ENCODE data around the gene LCE1E. TPM values are rescaled to one million over a fixed set of nuclear protein-coding genes. Genes with fewer than 3 reads are reported as not detected.

Gene LCE1E
- total and polyA plus RNA-seq, 8 donors: not detected

- TF ChIP-seq EP300 (IDR thresholded peaks at IDR 0.05) (no peak), CTCF (IDR thresholded peaks at IDR 0.05) (no peak), POLR2A (IDR thresholded peaks at IDR 0.05) (no peak), POLR2AphosphoS5 (IDR thresholded peaks at IDR 0.05) (no peak)
- DNase-seq: no peak
- H3K27ac ChIP-seq: no peak overlapping the region
- intact Hi-C loops (cut with DNase I; ENCODE audit: low total_unique reads): no loop called here
- H3K4me3 ChIP-seq: no peak overlapping the region
- H3K27me3 ChIP-seq: peaks cover 0 to 20% (median 0%) of the 10 kb centered on the region in 3 donors
- no peaks in the 10 kb centered on the region for H3K4me1 ChIP-seq
- no peaks in the 10 kb centered on the region for H3K9me3 ChIP-seq
- WGBS, 5 donors: 11 to 43% (median 25%) methylated on average over 1 of the region's 1 CpG
- no peaks in the 10 kb centered on the region for H3K36me3 ChIP-seq
These were observed 33.8 kb upstream of the LCE1E start for GRCh38 chr1:152752225-152752624.

- no peak overlapping the region for H3K27ac ChIP-seq
- TF ChIP-seq CTCF (IDR thresholded peaks at IDR 0.05) (no peak), EP300 (IDR thresholded peaks at IDR 0.05) (no peak), POLR2AphosphoS5 (IDR thresholded peaks at IDR 0.05) (no peak), POLR2A (IDR thresholded peaks at IDR 0.05) (no peak)
- WGBS, 5 donors: 17 to 41% (median 29%) methylated on average over 1 of the region's 1 CpG
- peaks cover 0 to 27% (median 0%) of the 10 kb centered on the region in 3 donors for H3K27me3 ChIP-seq
- no peak for DNase-seq
- no peaks in the 10 kb centered on the region for H3K9me3 ChIP-seq
- no peaks in the 10 kb centered on the region for H3K36me3 ChIP-seq
- H3K4me1 ChIP-seq: no peaks in the 10 kb centered on the region
- H3K4me3 ChIP-seq: no peak overlapping the region
- intact Hi-C loops (cut with DNase I; ENCODE audit: low total_unique reads): no loop called here
These were observed 32.5 kb upstream of the LCE1E start for GRCh38 chr1:152753586-152753985.

GRCh38 chr1:152756872-152757271 lies 29.2 kb upstream of the LCE1E start:
- H3K9me3 ChIP-seq: no peaks in the 10 kb centered on the region
- WGBS, 5 donors: 67 to 88% (median 71%) methylated on average over 1 to 2 of the region's 2 CpGs
- no peak for DNase-seq
- H3K4me3 ChIP-seq: no peak overlapping the region
- H3K27me3 ChIP-seq: peaks cover 0 to 23% (median 0%) of the 10 kb centered on the region in 3 donors
- TF ChIP-seq CTCF (IDR thresholded peaks at IDR 0.05): no peak
- no peak for TF ChIP-seq EP300 (IDR thresholded peaks at IDR 0.05)
- TF ChIP-seq POLR2A (IDR thresholded peaks at IDR 0.05): no peak
- TF ChIP-seq POLR2AphosphoS5 (IDR thresholded peaks at IDR 0.05): no peak
- no peaks in the 10 kb centered on the region for H3K36me3 ChIP-seq
- intact Hi-C loops (cut with DNase I; ENCODE audit: low total_unique reads): no loop called here
- H3K27ac ChIP-seq: no peak overlapping the region
- no peaks in the 10 kb centered on the region for H3K4me1 ChIP-seq

GRCh38 chr1:152757747-152758146 lies 28.3 kb upstream of the LCE1E start, which contains the start of gene KPRP:
TSS of gene KPRP (plus strand) at chr1:152758025. CDS start at chr1:152759589, 1,564 bp downstream.
- Histone ChIP-seq H3K9me3 (no peaks in the 10 kb centered on the region), H3K4me3 (no peak within 1 kb of the TSS), H3K4me1 (no peaks in the 10 kb centered on the region), H3K36me3 (no peaks in the 10 kb centered on the region), H3K27me3 (peaks cover 0 to 23% (median 0%) of the 10 kb centered on the region in 3 donors), H3K27ac (no peak within 1 kb of the TSS)
- no peak for DNase-seq
- intact Hi-C loops (cut with DNase I; ENCODE audit: low total_unique reads): no loop called here
- WGBS, 5 donors: 65 to 73% (median 68%) methylated on average over 6 of the region's 6 CpGs
- TF ChIP-seq POLR2A (IDR thresholded peaks at IDR 0.05) (no peak), POLR2AphosphoS5 (IDR thresholded peaks at IDR 0.05) (no peak), EP300 (IDR thresholded peaks at IDR 0.05) (no peak), CTCF (IDR thresholded peaks at IDR 0.05) (no peak)

All from stomach (tissue), 9 donors.